DMS53 (cell line): ENCODE data around the gene TSPAN16.
"Not testable (repeated sequence)": the region's sequence is repeated elsewhere in the genome, so short reads cannot be mapped to it uniquely, and the experiment has no call there.

ENCODE experiments used
- DNase-seq: peaks from one replicate; lab custom pipeline; 2025; lab: John Stamatoyannopoulos, UW

TSPAN16 gene

DNA sequence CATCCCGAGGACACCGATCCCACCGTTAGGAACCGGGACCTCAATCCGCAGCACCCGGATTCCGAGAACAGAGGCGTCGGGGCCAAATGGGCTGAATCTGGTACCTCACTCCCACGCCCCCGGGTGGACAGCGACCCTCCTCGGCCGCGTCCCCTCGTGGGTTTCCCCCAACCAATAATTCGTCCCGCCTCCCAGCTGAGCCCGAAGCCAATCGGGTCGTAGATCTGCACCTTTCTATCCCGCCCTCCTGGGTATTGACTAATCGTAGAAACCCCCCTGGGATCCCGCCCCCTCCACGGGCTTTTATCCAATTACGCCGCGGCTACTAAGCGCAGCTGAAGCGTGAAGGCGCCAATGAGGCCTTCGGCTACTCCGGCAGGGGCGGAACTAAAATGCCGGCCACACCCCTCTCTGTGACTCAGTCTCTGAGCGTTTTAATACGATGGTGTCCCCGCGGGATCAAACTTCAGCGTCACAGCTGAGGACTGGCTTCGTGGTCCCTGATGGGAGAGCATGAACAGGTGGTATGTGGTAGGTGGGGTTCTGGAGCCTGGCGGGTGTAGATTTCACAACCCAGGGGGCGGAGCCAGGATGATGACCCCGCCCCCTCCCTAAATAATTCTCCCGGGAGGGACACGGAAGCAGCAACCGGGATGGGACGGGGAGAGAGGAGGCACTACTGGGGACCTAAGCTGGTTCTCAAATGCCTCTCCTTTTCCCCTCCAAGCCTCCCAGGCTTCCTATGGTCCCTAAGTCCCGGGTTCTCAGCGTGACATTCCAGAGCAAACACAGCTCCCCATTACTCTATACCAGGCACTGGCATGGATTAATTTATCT, 50.4 kb downstream of the TSPAN16 start, which contains the start of the genes CCDC159 and TMEM205:
Gene CCDC159 (plus strand): TSS at position 416 of the 837 bp plus-strand sequence. CDS start 88 bp downstream, at position 504.
Gene TMEM205 (minus strand): TSS at position 165 of the 837 bp plus-strand sequence. CDS start 649 bp downstream, outside the sequence.
- peak; percentile 99 for DNase-seq

GRCh38 chr19:11347546-11348039, 51.6 kb downstream of the TSPAN16 start:
- DNase-seq: no peak

GRCh38 chr19:11349171-11349570, 53.2 kb downstream of the TSPAN16 start:
- no peak for DNase-seq

GRCh38 chr19:11354102-11354501, 58.1 kb downstream of the TSPAN16 start:
- not testable (repeated sequence) for DNase-seq

DNA sequence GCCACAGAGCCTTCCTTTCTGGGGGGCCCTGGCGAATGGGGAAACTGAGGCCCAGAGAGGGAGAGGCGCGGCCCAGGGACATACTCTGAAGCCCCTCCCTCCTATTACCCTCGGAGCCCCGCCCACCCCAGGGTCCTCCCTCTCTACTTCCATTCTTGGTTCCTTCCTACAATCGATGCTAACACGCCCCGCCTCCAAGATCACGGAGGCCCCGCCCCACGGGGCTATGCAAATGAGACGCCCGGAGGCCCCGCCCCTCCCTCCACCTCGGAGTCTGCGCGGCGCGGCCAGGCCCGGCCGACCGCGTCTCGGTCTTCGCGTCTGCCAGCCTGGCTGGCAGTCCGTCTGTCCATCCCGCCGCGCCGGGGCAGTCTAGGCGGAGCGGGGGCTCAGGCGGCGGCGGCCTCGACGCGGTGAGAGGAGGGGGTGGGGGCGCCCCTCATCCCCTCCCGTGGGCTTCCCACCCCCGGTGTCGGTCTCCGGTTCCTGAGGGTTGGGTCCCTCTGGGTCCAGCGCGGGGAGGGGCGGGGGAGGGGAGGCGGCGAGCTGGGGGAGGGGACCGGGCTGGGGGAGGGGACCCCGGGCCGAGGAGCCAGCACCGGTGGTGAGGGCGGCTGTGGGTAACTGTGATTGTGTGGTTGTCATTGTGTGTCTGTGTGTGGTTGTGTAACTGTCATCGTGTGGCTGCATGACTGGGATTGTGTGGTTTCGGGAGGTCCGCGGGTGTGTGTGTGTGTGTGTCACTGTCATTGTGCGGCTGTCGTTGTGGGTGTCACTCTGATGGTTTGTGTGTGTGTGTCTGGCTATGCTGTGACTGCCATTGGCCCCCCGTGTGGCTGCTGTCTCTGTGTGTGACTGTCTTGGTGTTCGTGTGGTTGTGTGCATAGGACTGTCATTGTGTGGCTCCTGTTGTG, 59.5 kb downstream of the TSPAN16 start, which contains the start of gene PLPPR2:
Gene PLPPR2 (plus strand): TSS at position 273 of the 914 bp plus-strand sequence. CDS start 2,242 bp downstream, outside the sequence.
- peak; percentile 95 for DNase-seq

GRCh38 chr19:11356074-11356397, 60.1 kb downstream of the TSPAN16 start:
- DNase-seq: no peak

- DNase-seq: no peak
Observed at GRCh38 chr19:11356676-11357550, 61.0 kb downstream of the TSPAN16 start.

GRCh38 chr19:11359421-11359820, 63.5 kb downstream of the TSPAN16 start:
- DNase-seq: no peak

DNA sequence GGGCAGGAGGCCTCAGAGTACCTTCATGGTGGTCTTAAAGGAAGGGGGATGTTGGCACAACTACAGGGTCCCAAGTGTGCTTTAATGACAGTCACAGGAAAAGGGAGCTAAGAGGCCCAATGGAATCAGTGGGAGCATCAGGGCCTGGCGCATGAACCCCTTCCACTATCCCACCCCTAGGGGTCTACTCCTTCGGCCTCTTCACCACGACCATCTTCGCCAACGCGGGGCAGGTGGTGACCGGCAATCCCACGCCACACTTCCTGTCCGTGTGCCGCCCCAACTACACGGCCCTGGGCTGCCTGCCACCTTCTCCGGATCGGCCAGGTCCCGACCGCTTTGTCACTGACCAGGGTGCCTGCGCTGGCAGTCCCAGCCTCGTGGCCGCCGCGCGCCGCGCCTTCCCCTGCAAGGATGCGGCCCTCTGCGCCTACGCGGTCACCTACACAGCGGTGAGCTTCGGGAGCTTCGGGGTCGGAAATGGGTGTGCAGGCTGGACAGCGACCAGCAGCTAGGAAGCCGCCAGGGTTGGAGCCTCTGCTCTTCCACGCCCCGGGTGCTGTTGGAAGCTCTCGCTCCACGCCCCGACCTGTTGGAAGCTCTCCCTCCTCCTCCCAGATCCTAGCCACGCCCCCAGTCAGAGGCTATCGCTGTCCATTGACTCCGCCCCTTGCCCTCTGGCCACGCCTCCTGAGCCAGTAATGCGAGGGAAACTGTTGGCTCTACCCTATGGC, 65.2 kb downstream of the TSPAN16 start:
- peak; percentile 39 for DNase-seq

GRCh38 chr19:11361771-11362731, 66.1 kb downstream of the TSPAN16 start:
- DNase-seq: no peak

- no peak for DNase-seq
Observed at GRCh38 chr19:11363881-11364280, 67.9 kb downstream of the TSPAN16 start.

DNA sequence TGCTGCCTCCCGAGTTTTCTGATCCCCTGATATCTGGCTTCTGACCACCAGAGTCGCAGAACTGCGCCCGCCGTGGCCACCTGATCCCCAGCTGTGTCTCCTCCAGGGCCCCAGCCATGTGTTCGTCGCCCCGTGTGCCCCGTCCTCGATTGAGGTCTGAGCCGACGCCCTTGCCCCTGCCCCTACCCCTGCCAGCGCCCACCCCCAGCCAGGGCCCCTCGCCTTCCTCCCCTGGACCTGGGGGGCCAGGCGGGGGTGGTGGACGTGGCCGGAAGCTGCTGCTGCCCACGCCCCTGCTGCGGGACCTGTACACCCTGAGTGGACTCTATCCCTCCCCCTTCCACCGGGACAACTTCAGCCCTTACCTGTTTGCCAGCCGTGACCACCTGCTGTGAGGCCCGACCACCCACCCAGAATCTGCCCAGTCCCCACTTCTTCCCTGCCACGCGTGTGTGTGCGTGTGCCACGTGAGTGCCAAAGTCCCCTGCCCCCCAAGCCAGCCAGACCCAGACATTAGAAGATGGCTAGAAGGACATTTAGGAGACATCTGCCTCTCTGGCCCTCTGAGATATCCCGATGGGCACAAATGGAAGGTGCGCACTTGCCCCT, 68.4 kb downstream of the TSPAN16 start:
- DNase-seq: no peak

DNA sequence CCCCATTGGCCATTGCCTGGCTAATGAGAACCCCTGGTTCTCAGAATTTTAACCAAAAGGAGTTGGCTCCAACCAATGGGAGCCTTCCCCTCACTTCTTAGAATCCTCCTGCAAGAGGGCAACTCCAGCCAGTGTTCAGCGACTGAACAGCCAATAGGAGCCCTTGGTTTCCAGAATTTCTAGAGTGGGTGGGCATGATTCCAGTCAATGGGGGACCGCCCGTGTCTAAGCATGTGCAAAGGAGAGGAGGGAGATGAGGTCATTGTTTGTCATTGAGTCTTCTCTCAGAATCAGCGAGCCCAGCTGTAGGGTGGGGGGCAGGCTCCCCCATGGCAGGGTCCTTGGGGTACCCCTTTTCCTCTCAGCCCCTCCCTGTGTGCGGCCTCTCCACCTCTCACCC, 69.0 kb downstream of the TSPAN16 start:
- no peak for DNase-seq
